SK-N-SH (cell line): ENCODE results near the gene MAP7. TPM values are rescaled to one million over a fixed set of nuclear protein-coding genes. Genes with fewer than 3 reads are reported as not detected.

Experiments
- CTCF ChIA-PET: fragments of 300-600, 350-600 bp; formaldehyde crosslinking; extraction: SDS; loops from one replicate; lab custom pipeline; 2021; lab: Yijun Ruan, JAX
- POLR2A ChIA-PET: fragments of 350-600 bp; sonication (Branson Sonifier 250); formaldehyde crosslinking; extraction: SDS; loops from one replicate; lab custom pipeline; 2020; ENCODE audit warnings: antibody characterized with exemption, inconsistent platforms; lab: Yijun Ruan, JAX
- DNase-seq: peaks from one replicate; pipeline ENCODE4 v3.0.0; 2012
- H2AFZ ChIP-seq: fragments of 200-600 bp; sonication (generic); 2 replicates; pipeline ENCODE4 v1.8.1; 2016; ENCODE audit warnings: antibody characterized with exemption, mild to moderate bottlenecking, low read depth
- H3F3A ChIP-seq: fragments of 200-600 bp; sonication (generic); replicated peaks from 2 replicates; pipeline ENCODE3; 2016; ENCODE audit warnings: antibody characterized with exemption, mild to moderate bottlenecking; ENCODE audit not compliant: insufficient read depth
- H3K27ac ChIP-seq, 2 experiments: fragments of 200-500 bp in 1 of 2; fragments of 200-600 bp in 1 of 2; sonication (Bioruptor generic) in 1 of 2; sonication (generic), shearing (Covaris generic) in 1 of 2; 2 replicates each; pipeline versions ENCODE4 v1.5.1 to v1.6.1; 2014 to 2016; ENCODE audit warnings: low read depth in 2 of 2, inconsistent platforms in 1 of 2, low read length in 1 of 2, mild to moderate bottlenecking in 1 of 2, mixed read lengths in 1 of 2
- H3K27me3 ChIP-seq: fragments of 200-600 bp; sonication (generic), shearing (Covaris generic); 2 replicates; pipeline ENCODE4 v1.6.1; 2016; ENCODE audit warnings: mixed run types; ENCODE audit not compliant: insufficient read depth
- H3K36me3 ChIP-seq, 2 experiments: fragments of 200-500 bp in 1 of 2; fragments of 200-600 bp in 1 of 2; sonication (Bioruptor generic) in 1 of 2; sonication (generic) in 1 of 2; replicated peaks in 1 of 2; 2 replicates each; pipeline versions ENCODE3 to v1.5.1; 2014 to 2016; ENCODE audit warnings: low read length in 1 of 2, mild to moderate bottlenecking in 1 of 2; ENCODE audit not compliant: insufficient read depth in 2 of 2, control insufficient read depth in 1 of 2
- H3K4me1 ChIP-seq, 2 experiments: fragments of 200-500 bp in 1 of 2; fragments of 200-600 bp in 1 of 2; sonication (Bioruptor generic) in 1 of 2; sonication (generic), shearing (Covaris generic) in 1 of 2; 2 replicates each; pipeline versions ENCODE4 v1.5.1 to v1.6.1; 2014 to 2016; ENCODE audit warnings: low read depth in 1 of 2, low read length in 1 of 2, mixed run types in 1 of 2; ENCODE audit not compliant: insufficient read depth in 2 of 2, control insufficient read depth in 1 of 2
- H3K4me2 ChIP-seq: fragments of 200-600 bp; sonication (generic), shearing (Covaris generic); 2 replicates; pipeline ENCODE4 v1.6.1; 2017; ENCODE audit warnings: mixed run types
- H3K4me3 ChIP-seq, 2 experiments: fragments of 200-500 bp in 1 of 2; fragments of 200-600 bp in 1 of 2; sonication (Bioruptor generic) in 1 of 2; sonication (generic), shearing (Covaris generic) in 1 of 2; 2 replicates each; pipeline versions ENCODE4 v1.5.1 to v1.8.1; 2014 to 2016; ENCODE audit warnings: low read depth in 2 of 2, inconsistent platforms in 1 of 2, low read length in 1 of 2, mild to moderate bottlenecking in 1 of 2, mixed read lengths in 1 of 2, moderate library complexity in 1 of 2
- H3K79me2 ChIP-seq: fragments of 200-600 bp; sonication (generic); 2 replicates; pipeline ENCODE4 v1.8.1; 2017; ENCODE audit warnings: mild to moderate bottlenecking; ENCODE audit not compliant: insufficient read depth
- H3K9ac ChIP-seq: fragments of 200-600 bp; sonication (generic); 2 replicates; pipeline ENCODE4 v1.6.1; 2017; ENCODE audit warnings: mixed run types
- H3K9me2 ChIP-seq: fragments of 200-600 bp; sonication (generic); 2 replicates; pipeline ENCODE4 v1.6.1; 2017; ENCODE audit warnings: mixed run types
- H3K9me3 ChIP-seq: fragments of 200-600 bp; sonication (generic); 2 replicates; pipeline ENCODE4 v1.6.1; 2017; ENCODE audit warnings: mixed run types, mild to moderate bottlenecking, moderate library complexity
- H4K20me1 ChIP-seq: fragments of 200-600 bp; sonication (generic); 2 replicates; pipeline ENCODE4 v1.6.1; 2017; ENCODE audit warnings: mild to moderate bottlenecking, mixed run types; ENCODE audit not compliant: insufficient read depth
- ELF1 ChIP-seq: IDR thresholded peaks from 2 replicates; pipeline ENCODE4 v1.4.0; 2012
- EZH2phosphoT487 ChIP-seq: fragments of 200-600 bp; sonication (generic); IDR thresholded peaks from 2 replicates; pipeline ENCODE4 v1.6.1; 2017; ENCODE audit warnings: low read depth, mixed run types, mild to moderate bottlenecking, antibody characterized with exemption, moderate library complexity, borderline replicate concordance
- FOXM1 ChIP-seq: IDR thresholded peaks from 2 replicates; pipeline ENCODE4 v1.4.0; 2012; ENCODE audit warnings: low read depth, mild to moderate bottlenecking
- GATA2 ChIP-seq: sonication (generic); formaldehyde crosslinking; IDR thresholded peaks from 2 replicates; pipeline ENCODE4 v1.5.0; 2020; ENCODE audit warnings: mild to moderate bottlenecking, missing genetic modification reagents
- MAX ChIP-seq: IDR thresholded peaks from 2 replicates; pipeline ENCODE4 v1.4.0; 2012; ENCODE audit warnings: low read depth
- MXI1 ChIP-seq: IDR thresholded peaks from 2 replicates; pipeline ENCODE4 v1.6.1; 2012; ENCODE audit warnings: mild to moderate bottlenecking, low read depth, low read length, improper control_type of control experiment
- NFIC ChIP-seq: IDR thresholded peaks from 2 replicates; pipeline ENCODE4 v1.4.0; 2012; ENCODE audit warnings: borderline replicate concordance
- REST ChIP-seq: IDR thresholded peaks from 2 replicates; pipeline ENCODE4 v1.6.1; 2012; ENCODE audit warnings: mild to moderate bottlenecking, low read depth, low read length, moderate library complexity
- SIN3A ChIP-seq: IDR thresholded peaks from 2 replicates; pipeline ENCODE4 v1.6.1; 2012; ENCODE audit warnings: low read depth, mild to moderate bottlenecking, low read length, moderate library complexity, borderline replicate concordance
- USF1 ChIP-seq: IDR thresholded peaks from 2 replicates; pipeline ENCODE4 v1.4.0; 2012; ENCODE audit warnings: low read depth, borderline replicate concordance
- WGBS: methylation state at CpG from one replicate; pipeline ENCODE4 v1.1.6; 2017; ENCODE audit warnings: low lambda C conversion rate; 5-methylcytosine and 5-hydroxymethylcytosine counted together
- polyA plus RNA-seq, 3 experiments: library from polyadenylated mRNA; depleted of rRNA; stranded (reverse); fragments of >200 nt; gene quantifications; 2 replicates each; pipeline ENCODE4 v1.2.3, GENCODE V29; 2012

MAP7 gene
- polyA plus RNA-seq, 1 of the 3 experiments (the other 2 are of a cell fraction): 0.76 TPM

- Histone ChIP-seq H4K20me1 (no peaks in the 10 kb centered on the region), H3K4me3 (no peak overlapping the region), H3K79me2 (no peaks in the 10 kb centered on the region), H3K36me3 (no peaks in the 10 kb centered on the region), H3F3A (no peaks in the 10 kb centered on the region), H3K9ac (no peak overlapping the region), H3K9me2 (no peaks in the 10 kb centered on the region), H3K9me3 (no peaks in the 10 kb centered on the region), H3K4me1 (peaks cover 0 to under 1% of the 10 kb centered on the region in 2 experiments; a peak in 1 of 4 replicates), H3K27ac (no peak overlapping the region), H2AFZ (no peak overlapping the region), H3K4me2 (no peak overlapping the region), H3K27me3 (no peaks in the 10 kb centered on the region; the same call in 1 of the 2 replicates)
- WGBS: 96% methylated on average over 3 of the region's 3 CpGs
- no peak for DNase-seq
- ChIA-PET CTCF (interaction anchor here (1.1 to 1.4 kb wide), 2 partner anchors 23 to 234 kb away, joined by 3 to 4 read pairs; partner anchors contain the start of gene BCLAF1), POLR2A (no interaction called here)
- TF ChIP-seq ELF1: no peak
These were observed 237.2 kb downstream of the MAP7 start for GRCh38 chr6:136312975-136313374.

GRCh38 chr6:136309729-136310311 lies 240.4 kb downstream of the MAP7 start:
- Histone ChIP-seq H4K20me1 (no peaks in the 10 kb centered on the region), H3K9ac (no peak overlapping the region), H2AFZ (no peak overlapping the region), H3K4me3 (no peak overlapping the region), H3K9me3 (no peaks in the 10 kb centered on the region)
- DNase-seq: no peak
- POLR2A ChIA-PET: no interaction called here
- TF ChIP-seq FOXM1: no peak
- no peak for TF ChIP-seq REST
- TF ChIP-seq MXI1: no peak
- no peak for TF ChIP-seq SIN3A
- TF ChIP-seq MAX: no peak
- TF ChIP-seq EZH2phosphoT487: no peak
- no peak for TF ChIP-seq USF1
- TF ChIP-seq GATA2: no peak
- TF ChIP-seq NFIC: no peak
- TF ChIP-seq, all 33 proteins: peak for 0
- 94% methylated on average over 1 of the region's 1 CpG for WGBS
- no peaks in the 10 kb centered on the region for H3K9me2 ChIP-seq
- no peaks in the 10 kb centered on the region; the same call in 1 of the 2 replicates for H3K27me3 ChIP-seq
- H3K4me2 ChIP-seq: no peak overlapping the region
- CTCF ChIA-PET: interaction anchor here (3.1 to 4.3 kb wide), 2 partner anchors 7 to 240 kb away, joined by 10 to 15 read pairs; partner anchors contain the start of gene MAP7
- no peaks in the 10 kb centered on the region for H3K79me2 ChIP-seq
- H3K36me3 ChIP-seq: no peaks in the 10 kb centered on the region
- peaks cover 0 to 6% of the 10 kb centered on the region in 2 experiments; a peak in 1 of 4 replicates for H3K4me1 ChIP-seq
- no peaks in the 10 kb centered on the region for H3F3A ChIP-seq
- no peak overlapping the region for H3K27ac ChIP-seq
